Neural cell (in vitro differentiated cells): ENCODE results near the gene KRTAP29-1.

Source experiments
- EZH2 ChIP-seq: fragments of 200-600, 300-800 bp; shearing (Covaris generic), sonication (generic); IDR thresholded peaks from 2 replicates; pipeline ENCODE4 v1.6.1; 2014; ENCODE audit warnings: antibody characterized with exemption, low read length, borderline replicate concordance, mild to moderate bottlenecking; ENCODE audit not compliant: insufficient read depth, poor library complexity, severe bottlenecking
- REST ChIP-seq: IDR thresholded peaks from 2 replicates; pipeline ENCODE4 v1.6.1; 2012; ENCODE audit warnings: borderline replicate concordance
- SMC3 ChIP-seq: fragments of 450-650 bp; conservative IDR thresholded peaks from 2 replicates; pipeline ENCODE4 v1.6.1; 2014; ENCODE audit warnings: antibody characterized with exemption, mild to moderate bottlenecking, moderate library complexity; ENCODE audit not compliant: poor library complexity
- TF ChIP-seq, protein P1 (sequence below): fragments of 450-650 bp; IDR thresholded peaks from 2 replicates; pipeline ENCODE4 v1.5.1; 2014; ENCODE audit warnings: antibody characterized with exemption, mild to moderate bottlenecking, moderate library complexity; ENCODE audit not compliant: poor library complexity, severe bottlenecking

- TF ChIP-seq REST, result no peak
- TF ChIP-seq SMC3, result no peak
- TF ChIP-seq EZH2, result no peak
- TF ChIP-seq, protein P1, sequence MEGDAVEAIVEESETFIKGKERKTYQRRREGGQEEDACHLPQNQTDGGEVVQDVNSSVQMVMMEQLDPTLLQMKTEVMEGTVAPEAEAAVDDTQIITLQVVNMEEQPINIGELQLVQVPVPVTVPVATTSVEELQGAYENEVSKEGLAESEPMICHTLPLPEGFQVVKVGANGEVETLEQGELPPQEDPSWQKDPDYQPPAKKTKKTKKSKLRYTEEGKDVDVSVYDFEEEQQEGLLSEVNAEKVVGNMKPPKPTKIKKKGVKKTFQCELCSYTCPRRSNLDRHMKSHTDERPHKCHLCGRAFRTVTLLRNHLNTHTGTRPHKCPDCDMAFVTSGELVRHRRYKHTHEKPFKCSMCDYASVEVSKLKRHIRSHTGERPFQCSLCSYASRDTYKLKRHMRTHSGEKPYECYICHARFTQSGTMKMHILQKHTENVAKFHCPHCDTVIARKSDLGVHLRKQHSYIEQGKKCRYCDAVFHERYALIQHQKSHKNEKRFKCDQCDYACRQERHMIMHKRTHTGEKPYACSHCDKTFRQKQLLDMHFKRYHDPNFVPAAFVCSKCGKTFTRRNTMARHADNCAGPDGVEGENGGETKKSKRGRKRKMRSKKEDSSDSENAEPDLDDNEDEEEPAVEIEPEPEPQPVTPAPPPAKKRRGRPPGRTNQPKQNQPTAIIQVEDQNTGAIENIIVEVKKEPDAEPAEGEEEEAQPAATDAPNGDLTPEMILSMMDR, result no peak
These were observed 29.0 kb upstream of the KRTAP29-1 start for GRCh38 chr17:41331606-41332005.
